NAMALWA (cell line): Measurements from ENCODE around the gene VAX1.
"Not testable (repeated sequence)": the region's sequence is repeated elsewhere in the genome, so short reads cannot be mapped to it uniquely, and the experiment has no call there.

Experiments used
- DNase-seq: peaks from one replicate; pipeline ENCODE4 v3.0.0-alpha.2; 2015; ENCODE audit warnings: low spot score

The VAX1 gene

GRCh38 chr10:117134306-117135025, 3.6 kb downstream of the VAX1 start:
- no peak for DNase-seq

- DNase-seq = no peak
Measured at GRCh38 chr10:117134056-117134305, 4.1 kb downstream of the VAX1 start.

GRCh38 chr10:117133273-117134055, 4.6 kb downstream of the VAX1 start:
- no peak for DNase-seq

- no peak for DNase-seq
Measured at GRCh38 chr10:117132751-117133231, 5.3 kb downstream of the VAX1 start.

- DNase-seq = no peak
Measured at GRCh38 chr10:117131376-117132327, 6.4 kb downstream of the VAX1 start.

GRCh38 chr10:117130862-117131375, 7.2 kb downstream of the VAX1 start:
- no peak for DNase-seq

GRCh38 chr10:117130346-117130745, 7.7 kb downstream of the VAX1 start:
- no peak for DNase-seq

- DNase-seq = not testable (repeated sequence)
Measured at GRCh38 chr10:117126645-117127044, 11.4 kb downstream of the VAX1 start.

GRCh38 chr10:117126034-117126433, 12.0 kb downstream of the VAX1 start:
- no peak for DNase-seq

- DNase-seq = peak; percentile 20
Measured at GRCh38 chr10:117112220-117112619, 25.9 kb downstream of the VAX1 start.

GRCh38 chr10:117107238-117107637, 30.8 kb downstream of the VAX1 start:
- no peak for DNase-seq

- no peak for DNase-seq
Measured at GRCh38 chr10:117096599-117097201, 41.4 kb downstream of the VAX1 start.

GRCh38 chr10:117094856-117095255, 43.2 kb downstream of the VAX1 start:
- DNase-seq = no peak

GRCh38 chr10:117092386-117092785, 45.7 kb downstream of the VAX1 start:
- no peak for DNase-seq

- no peak for DNase-seq
Measured at GRCh38 chr10:117090834-117091233, 47.2 kb downstream of the VAX1 start.

- DNase-seq = no peak
Measured at GRCh38 chr10:117087521-117087920, 50.5 kb downstream of the VAX1 start.

- DNase-seq = no peak
Measured at GRCh38 chr10:117086546-117086945, 51.5 kb downstream of the VAX1 start.

- not testable (repeated sequence) for DNase-seq
Measured at GRCh38 chr10:117084421-117085246, 53.4 kb downstream of the VAX1 start.
